ENCODE data around the gene CSPG4.
"Not testable (repeated sequence)": the region's sequence is repeated elsewhere in the genome, so short reads cannot be mapped to it uniquely, and the experiment has no call there.

DNA sequence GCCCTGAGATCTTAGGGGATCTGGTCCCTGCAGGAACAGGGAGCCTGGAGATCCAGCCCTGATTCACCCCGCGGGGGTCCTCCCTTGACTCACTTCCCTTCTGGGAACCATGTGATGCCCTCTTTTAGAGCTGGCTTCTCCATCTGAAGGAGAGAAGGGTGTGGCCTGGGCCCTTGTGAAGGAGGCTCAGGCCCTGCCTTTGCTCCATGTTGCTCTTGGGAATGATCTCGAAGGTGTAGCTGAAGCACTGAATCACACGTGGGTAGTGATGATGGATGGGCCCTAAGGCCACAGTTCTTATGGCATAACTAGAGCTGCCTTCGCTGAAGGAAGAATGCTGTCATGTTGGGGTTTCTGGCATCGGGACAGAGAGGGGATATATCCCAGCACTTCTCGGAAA lies 1.2 kb downstream of the CSPG4 start:
- TF ChIP-seq CREB1 (IDR thresholded peaks at IDR 0.05; ENCODE audit: low read depth); RFX5 (IDR thresholded peaks at IDR 0.05; ENCODE audit: low read depth, low read length); ZNF274 (IDR thresholded peaks at IDR 0.05; ENCODE audit: insufficient read depth, insufficient read length); PBX3 (IDR thresholded peaks at IDR 0.05; ENCODE audit: insufficient replicate concordance, low read depth, low read length); POLR2AphosphoS5 (IDR thresholded peaks at IDR 0.05; ENCODE audit: low read length); CTCF (IDR thresholded peaks at IDR 0.05 in 2 of 3, conservative IDR thresholded peaks at IDR 0.05 in 1 of 3; ENCODE audit: control insufficient read depth in 2 of 3, extremely low read depth in 1 of 3, insufficient read depth in 1 of 3, low read depth in 3 of 3, low read length in 3 of 3); NR2F1 (conservative IDR thresholded peaks at IDR 0.05); ZBTB33 (IDR thresholded peaks at IDR 0.05); GABPA (IDR thresholded peaks at IDR 0.05; ENCODE audit: low read depth); KDM1A (IDR thresholded peaks at IDR 0.05; ENCODE audit: borderline replicate concordance); SPI1 (IDR thresholded peaks at IDR 0.05; ENCODE audit: borderline replicate concordance, insufficient read depth, low read depth, low read length): not testable (repeated sequence)
